Endothelial cell of umbilical vein (primary cell): ENCODE measurements around the gene COL23A1. TPM values are rescaled to one million over a fixed set of nuclear protein-coding genes. Genes with fewer than 3 reads are reported as not detected.

Experiments
- BruUV-seq: library from RNA; stranded (reverse); fragments of 400-500 nt; replicated peaks from 2 replicates; lab custom pipeline; 2021; lab: Mats Ljungman, UMichigan
- CTCF ChIA-PET: fragments of 300-600, 350-600 bp; sonication (Branson Sonifier 250); formaldehyde crosslinking; loops from one replicate; lab custom pipeline; 2021; ENCODE audit warnings: antibody characterized with exemption, inconsistent platforms; lab: Charles Lee
- POLR2A ChIA-PET: fragments of 300-600, 350-600 bp; sonication (Branson Sonifier 250); formaldehyde crosslinking; loops from one replicate; lab custom pipeline; 2021; ENCODE audit warnings: antibody characterized with exemption, inconsistent platforms; lab: Charles Lee
- DNase-seq: peaks from one replicate; pipeline ENCODE4 v3.0.0-alpha.2; 2011; ENCODE audit warnings: low read depth, low spot score
- FAIRE-seq: peaks from 2 replicates; lab custom pipeline; 2011; peaks lifted over from hg19 to GRCh38; lab: Jason Lieb, UNC
- H2AFZ ChIP-seq: 2 replicates; pipeline ENCODE4 v1.6.0; 2012; ENCODE audit warnings: low read depth, low read length, control low read depth, inconsistent platforms
- H3K27ac ChIP-seq: 2 replicates; pipeline ENCODE4 v1.5.1; 2011; ENCODE audit warnings: low read depth, mild to moderate bottlenecking, control low read depth, low read length, moderate library complexity; ENCODE audit not compliant: insufficient read depth
- H3K27me3 ChIP-seq, 2 experiments: 2 replicates each; pipeline versions ENCODE4 v1.6.0 to v1.6.1; 2011; ENCODE audit warnings: low read length in 2 of 2, mixed read lengths in 1 of 2; ENCODE audit not compliant: control insufficient read depth in 2 of 2, insufficient read depth in 2 of 2
- H3K36me3 ChIP-seq, 2 experiments: 2 replicates in 1 of 2; 3 replicates in 1 of 2; pipeline ENCODE4 v1.5.1; 2011; ENCODE audit warnings: low read length in 2 of 2, mild to moderate bottlenecking in 1 of 2, moderate library complexity in 1 of 2; ENCODE audit not compliant: control insufficient read depth in 2 of 2, insufficient read depth in 2 of 2; ENCODE audit errors: extremely low read depth in 1 of 2
- H3K4me1 ChIP-seq: 3 replicates; pipeline ENCODE4 v1.5.1; 2011; ENCODE audit warnings: mild to moderate bottlenecking, low read length; ENCODE audit not compliant: control insufficient read depth, insufficient read depth; ENCODE audit errors: extremely low read depth
- H3K4me2 ChIP-seq: 2 replicates; pipeline ENCODE4 v1.6.1; 2011; ENCODE audit warnings: low read length, control low read depth, mixed read lengths; ENCODE audit not compliant: insufficient read depth
- H3K4me3 ChIP-seq, 3 experiments: fragments of 200-600 bp in 1 of 3; sonication (generic), shearing (Covaris generic) in 1 of 3; replicated peaks in 1 of 3; 2 replicates each; pipeline ENCODE4 v1.5.1; 2011 to 2016; ENCODE audit warnings: control low read depth in 3 of 3, low read length in 3 of 3, mild to moderate bottlenecking in 2 of 3, inconsistent platforms in 1 of 3, low read depth in 1 of 3, moderate library complexity in 1 of 3; ENCODE audit not compliant: insufficient read depth in 1 of 3
- H3K79me2 ChIP-seq: 2 replicates; pipeline ENCODE4 v1.6.0; 2012; ENCODE audit warnings: low read length, inconsistent platforms; ENCODE audit not compliant: control insufficient read depth, insufficient read depth
- H3K9ac ChIP-seq: replicated peaks from 2 replicates; pipeline ENCODE3; 2011; ENCODE audit warnings: low read length, control low read depth; ENCODE audit not compliant: insufficient read depth; ENCODE audit errors: extremely low read depth
- H3K9me1 ChIP-seq: replicated peaks from 3 replicates; pipeline ENCODE4 v1.6.0; 2011; ENCODE audit warnings: mild to moderate bottlenecking, low read length; ENCODE audit not compliant: control insufficient read depth, insufficient read depth; ENCODE audit errors: extremely low read depth
- H3K9me3 ChIP-seq: replicated peaks from 2 replicates; pipeline ENCODE4 v1.5.1; 2012; ENCODE audit warnings: low read length, inconsistent platforms; ENCODE audit not compliant: control insufficient read depth, insufficient read depth
- H4K20me1 ChIP-seq: replicated peaks from 2 replicates; pipeline ENCODE3; 2011; ENCODE audit warnings: mild to moderate bottlenecking, low read length; ENCODE audit not compliant: control insufficient read depth, insufficient read depth; ENCODE audit errors: extremely low read depth
- CTCF ChIP-seq, 2 donors: IDR thresholded peaks; 1 replicate in 1 of 2; 2 replicates in 1 of 2; pipeline ENCODE4 v1.5.1; 2011; ENCODE audit warnings: low read length in 2 of 2, mild to moderate bottlenecking in 2 of 2, moderate library complexity in 2 of 2, control low read depth in 1 of 2, inconsistent platforms in 1 of 2, low read depth in 1 of 2; ENCODE audit not compliant: insufficient read depth in 1 of 2; ENCODE audit errors: extremely low read depth in 1 of 2
- EZH2 ChIP-seq: IDR thresholded peaks from 2 replicates; pipeline ENCODE4 v1.6.1; 2012; ENCODE audit warnings: borderline replicate concordance, low read depth, mild to moderate bottlenecking, moderate library complexity, low read length, inconsistent platforms; ENCODE audit not compliant: severe bottlenecking
- FOS ChIP-seq: IDR thresholded peaks from 2 replicates; pipeline ENCODE4 v1.6.1; 2011; ENCODE audit warnings: mild to moderate bottlenecking, low read length, moderate library complexity, borderline replicate concordance; ENCODE audit not compliant: insufficient read depth
- GATA2 ChIP-seq: IDR thresholded peaks from 2 replicates; pipeline ENCODE4 v1.7.0; 2011; ENCODE audit warnings: low read depth, mild to moderate bottlenecking, moderate library complexity, mixed read lengths, low read length; ENCODE audit not compliant: insufficient read length, insufficient read depth
- JUN ChIP-seq: IDR thresholded peaks from 2 replicates; pipeline ENCODE4 v1.6.1; 2011; ENCODE audit warnings: borderline replicate concordance, low read depth; ENCODE audit not compliant: insufficient read length, insufficient read depth
- MAX ChIP-seq: IDR thresholded peaks from 2 replicates; pipeline ENCODE4 v1.6.1; 2011; ENCODE audit not compliant: insufficient read depth, insufficient read length
- MYC ChIP-seq: IDR thresholded peaks from one replicate; pipeline ENCODE4 v1.6.1; 2011; ENCODE audit warnings: mild to moderate bottlenecking, low read depth, low read length
- POLR2A ChIP-seq: IDR thresholded peaks from 2 replicates; pipeline ENCODE4 v1.6.1; 2012; ENCODE audit warnings: low read depth, mild to moderate bottlenecking, control low read depth, low read length
- POLR2AphosphoS5 ChIP-seq: IDR thresholded peaks from 2 replicates; pipeline ENCODE4 v1.6.1; 2012; ENCODE audit warnings: low read depth, mild to moderate bottlenecking, control low read depth, low read length, moderate library complexity; ENCODE audit not compliant: insufficient read depth
- dilution Hi-C: fragments of 300-500 bp; cut with MboI; formaldehyde crosslinking; loops from one replicate; pipeline ENCODE4 v1.15.0; 2019; ENCODE audit warnings: low sequenced_read_pairs; ENCODE audit not compliant: extremely low pct_ligation_motif_present
- intact Hi-C: fragments of 100-400 bp; cut with micrococcal nuclease; formaldehyde crosslinking; loops from one replicate; pipeline ENCODE4 v1.10.0; 2022
- polyA plus RNA-seq, 4 experiments: library from polyadenylated mRNA; depleted of rRNA in 3 of 4; stranded (reverse) in 3 of 4; unstranded in 1 of 4; fragments of >200 nt; gene quantifications; 2 replicates each; pipeline versions ENCODE4 v1.2.1 to v1.2.3, GENCODE V29; 2011 to 2012; ENCODE audit warnings: missing spikeins in 1 of 4
- total RNA-seq: library from RNA; stranded (reverse); gene quantifications from 2 replicates; pipeline ENCODE4 v1.2.3, GENCODE V29; 2021

COL23A1 gene
- total and polyA plus RNA-seq, 2 donors (not counting 3 experiments of a cell fraction or from before 2014, with no cell fraction given): not detected

- Histone ChIP-seq H2AFZ (no peak overlapping the region), H3K79me2 (no peaks in the 10 kb centered on the region), H3K9ac (no peak overlapping the region), H3K4me2 (no peak overlapping the region), H3K27me3 (no peaks in the 10 kb centered on the region), H3K9me3 (no peaks in the 10 kb centered on the region), H3K27ac (no peak overlapping the region), H3K4me1 (no peaks in the 10 kb centered on the region), H3K36me3 (peaks cover 21 to 47% of the 10 kb centered on the region in 2 experiments), H4K20me1 (no peaks in the 10 kb centered on the region), H3K4me3 (no peak overlapping the region), H3K9me1 (no peaks in the 10 kb centered on the region)
- DNase-seq (no peak), FAIRE-seq (no peak)
- ChIA-PET CTCF (interaction anchor here (1.7 kb wide), 1 partner anchor 19 kb away, joined by 6 read pairs; no protein-coding TSS in a partner anchor), POLR2A (interaction anchor here (1.6 kb wide), 1 partner anchor 12 kb away, joined by 6 read pairs; the partner anchor contains the start of gene HNRNPAB)
- TF ChIP-seq MAX (no peak), JUN (no peak), POLR2AphosphoS5 (no peak), MYC (no peak), FOS (no peak), POLR2A (no peak), GATA2 (no peak), EZH2 (no peak), CTCF (IDR thresholded peaks at IDR 0.05; ENCODE audit: extremely low read depth in 1 of 2, insufficient read depth in 1 of 2, low read depth in 1 of 2, low read length in 2 of 2) (no peak)
- no TSS peak for BruUV-seq
- dilution Hi-C loops: no loop called here
- intact Hi-C loops: no loop called here
These were observed 374.1 kb downstream of the COL23A1 start for GRCh38 chr5:178216088-178216534.
